ENCODE results near the gene SACM1L.
A peak's percentile ranks its signal among the peaks of the same experiment; 100 is the strongest.
"Not testable (repeated sequence)": the region's sequence is repeated elsewhere in the genome, so short reads cannot be mapped to it uniquely, and the experiment has no call there.

SACM1L gene

GRCh38 chr3:45749880-45750279, 60.7 kb downstream of the SACM1L start:
- DNase-seq, result no peak
- H3K36me3 ChIP-seq (ENCODE audit: control insufficient read depth, insufficient read depth, low read length), result peaks cover 22% of the 10 kb centered on the region

DNA sequence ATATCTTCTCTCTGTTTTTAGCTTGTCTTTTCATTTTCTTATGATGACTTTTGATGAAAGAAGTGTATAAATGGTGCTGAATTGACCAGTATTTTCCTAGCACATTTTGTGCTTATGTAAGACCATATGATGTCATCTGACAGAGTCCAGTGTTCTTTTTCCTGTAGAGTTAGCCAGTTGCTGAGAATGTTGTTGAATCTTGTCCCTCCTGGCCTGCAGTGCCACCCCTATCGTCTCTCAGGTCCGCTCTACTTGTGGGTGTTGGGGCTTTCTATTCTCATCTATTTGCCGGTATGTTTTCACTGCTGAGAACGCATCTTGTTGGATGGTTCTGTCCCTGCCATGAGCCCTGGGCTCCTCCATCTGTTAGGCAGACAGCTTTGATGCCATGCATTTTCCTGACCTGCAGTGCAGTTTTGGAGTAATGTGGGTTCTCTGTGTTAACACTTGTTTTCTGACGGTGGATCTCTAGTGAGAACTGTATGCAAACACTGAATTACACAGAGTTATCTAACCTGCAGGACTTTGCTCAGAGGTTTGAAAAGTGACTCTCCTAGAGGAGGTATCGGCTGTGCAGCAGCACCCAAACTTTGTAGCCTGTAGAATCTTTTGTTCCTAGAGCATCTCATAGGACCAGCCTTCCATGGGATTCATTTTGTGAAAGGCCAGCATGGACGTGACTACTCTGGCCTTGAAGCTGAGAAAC, 62.5 kb downstream of the SACM1L start:
- H3K4me3 ChIP-seq (ENCODE audit: insufficient read depth, low read depth, low read length, poor library complexity, severe bottlenecking), result no peak overlapping the region
- peaks cover 9% of the 10 kb centered on the region for H3K36me3 ChIP-seq (ENCODE audit: control insufficient read depth, insufficient read depth, low read length)
- DNase-seq, result no peak
- no peaks in the 10 kb centered on the region for H3K9me3 ChIP-seq (ENCODE audit: control insufficient read depth, low read length)
- no peaks in the 10 kb centered on the region for H3K4me1 ChIP-seq (ENCODE audit: control insufficient read depth, insufficient read depth, low read length, poor library complexity, severe bottlenecking)
- no peaks in the 10 kb centered on the region for H3K27me3 ChIP-seq (replicated peaks; ENCODE audit: control insufficient read depth, insufficient read depth, low read length, poor library complexity, severe bottlenecking)
- H3K27ac ChIP-seq (ENCODE audit: insufficient read depth, low read length, poor library complexity, severe bottlenecking), result no peak overlapping the region

More at GRCh38 chr3:45749880-45750279, 60.7 kb downstream of the SACM1L start:
- Histone ChIP-seq H3K4me1 (ENCODE audit: control insufficient read depth, insufficient read depth, low read length, poor library complexity, severe bottlenecking) (no peaks in the 10 kb centered on the region), H3K27me3 (replicated peaks; ENCODE audit: control insufficient read depth, insufficient read depth, low read length, poor library complexity, severe bottlenecking) (no peaks in the 10 kb centered on the region), H3K27ac (ENCODE audit: insufficient read depth, low read length, poor library complexity, severe bottlenecking) (no peak overlapping the region), H3K9me3 (ENCODE audit: control insufficient read depth, low read length) (no peaks in the 10 kb centered on the region), H3K4me3 (ENCODE audit: insufficient read depth, low read depth, low read length, poor library complexity, severe bottlenecking) (no peak overlapping the region)

- H3K27me3 ChIP-seq (replicated peaks; ENCODE audit: control insufficient read depth, insufficient read depth, low read length, poor library complexity, severe bottlenecking), result no peaks in the 10 kb centered on the region
- no peak for DNase-seq
- H3K9me3 ChIP-seq (ENCODE audit: control insufficient read depth, low read length), result no peaks in the 10 kb centered on the region
Measured at GRCh38 chr3:45753095-45753494, 63.9 kb downstream of the SACM1L start.

GRCh38 chr3:45754461-45754860, 65.3 kb downstream of the SACM1L start:
- H3K36me3 ChIP-seq (ENCODE audit: control insufficient read depth, insufficient read depth, low read length), result no peaks in the 10 kb centered on the region
- no peaks in the 10 kb centered on the region for H3K27me3 ChIP-seq (replicated peaks; ENCODE audit: control insufficient read depth, insufficient read depth, low read length, poor library complexity, severe bottlenecking)
- no peak overlapping the region for H3K4me3 ChIP-seq (ENCODE audit: insufficient read depth, low read depth, low read length, poor library complexity, severe bottlenecking)
- H3K4me1 ChIP-seq (ENCODE audit: control insufficient read depth, insufficient read depth, low read length, poor library complexity, severe bottlenecking), result no peaks in the 10 kb centered on the region
- no peak overlapping the region for H3K27ac ChIP-seq (ENCODE audit: insufficient read depth, low read length, poor library complexity, severe bottlenecking)
- no peak for DNase-seq
- H3K9me3 ChIP-seq (ENCODE audit: control insufficient read depth, low read length), result no peaks in the 10 kb centered on the region

More at GRCh38 chr3:45753095-45753494, 63.9 kb downstream of the SACM1L start:
- Histone ChIP-seq H3K36me3 (ENCODE audit: control insufficient read depth, insufficient read depth, low read length) (no peaks in the 10 kb centered on the region), H3K4me3 (ENCODE audit: insufficient read depth, low read depth, low read length, poor library complexity, severe bottlenecking) (no peak overlapping the region), H3K4me1 (ENCODE audit: control insufficient read depth, insufficient read depth, low read length, poor library complexity, severe bottlenecking) (no peaks in the 10 kb centered on the region), H3K27ac (ENCODE audit: insufficient read depth, low read length, poor library complexity, severe bottlenecking) (no peak overlapping the region)

GRCh38 chr3:45756055-45756454, 66.9 kb downstream of the SACM1L start:
- H3K36me3 ChIP-seq (ENCODE audit: control insufficient read depth, insufficient read depth, low read length), result no peaks in the 10 kb centered on the region
- no peak overlapping the region for H3K4me3 ChIP-seq (ENCODE audit: insufficient read depth, low read depth, low read length, poor library complexity, severe bottlenecking)
- no peaks in the 10 kb centered on the region for H3K9me3 ChIP-seq (ENCODE audit: control insufficient read depth, low read length)
- no peak for DNase-seq
- H3K27ac ChIP-seq (ENCODE audit: insufficient read depth, low read length, poor library complexity, severe bottlenecking), result no peak overlapping the region
- H3K27me3 ChIP-seq (replicated peaks; ENCODE audit: control insufficient read depth, insufficient read depth, low read length, poor library complexity, severe bottlenecking), result no peaks in the 10 kb centered on the region
- no peaks in the 10 kb centered on the region for H3K4me1 ChIP-seq (ENCODE audit: control insufficient read depth, insufficient read depth, low read length, poor library complexity, severe bottlenecking)

DNA sequence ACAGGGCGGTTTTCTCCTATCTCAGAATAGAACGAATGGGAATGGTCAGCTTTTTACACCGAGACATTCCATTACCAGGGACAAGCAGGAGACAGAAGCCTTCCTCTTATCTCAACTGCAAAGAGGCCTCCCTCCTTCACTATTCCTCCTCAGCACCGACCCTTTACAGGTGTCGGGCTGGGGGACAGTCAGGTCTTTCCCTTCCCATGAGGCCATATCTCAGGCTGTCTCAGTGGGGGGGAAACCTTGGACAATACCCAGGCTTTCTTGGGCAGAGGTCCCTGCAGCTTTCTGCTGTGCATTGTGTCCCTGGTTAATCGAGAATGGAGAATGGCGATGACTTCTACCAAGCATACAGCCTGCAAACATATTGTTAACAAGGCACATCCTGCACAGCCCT, 67.9 kb downstream of the SACM1L start:
- not testable (repeated sequence) for H3K9me3 ChIP-seq (ENCODE audit: control insufficient read depth, low read length); H3K4me1 ChIP-seq (ENCODE audit: control insufficient read depth, insufficient read depth, low read length, poor library complexity, severe bottlenecking); H3K27me3 ChIP-seq (replicated peaks; ENCODE audit: control insufficient read depth, insufficient read depth, low read length, poor library complexity, severe bottlenecking); H3K27ac ChIP-seq (ENCODE audit: insufficient read depth, low read length, poor library complexity, severe bottlenecking); DNase-seq; H3K36me3 ChIP-seq (ENCODE audit: control insufficient read depth, insufficient read depth, low read length); H3K4me3 ChIP-seq (ENCODE audit: insufficient read depth, low read depth, low read length, poor library complexity, severe bottlenecking)

GRCh38 chr3:45758871-45759270, 69.7 kb downstream of the SACM1L start:
- no peak overlapping the region for H3K27ac ChIP-seq (ENCODE audit: insufficient read depth, low read length, poor library complexity, severe bottlenecking)
- H3K27me3 ChIP-seq (replicated peaks; ENCODE audit: control insufficient read depth, insufficient read depth, low read length, poor library complexity, severe bottlenecking), result no peaks in the 10 kb centered on the region
- H3K36me3 ChIP-seq (ENCODE audit: control insufficient read depth, insufficient read depth, low read length), result no peaks in the 10 kb centered on the region
- no peak overlapping the region for H3K4me3 ChIP-seq (ENCODE audit: insufficient read depth, low read depth, low read length, poor library complexity, severe bottlenecking)
- DNase-seq, result no peak
- no peaks in the 10 kb centered on the region for H3K9me3 ChIP-seq (ENCODE audit: control insufficient read depth, low read length)
- no peaks in the 10 kb centered on the region for H3K4me1 ChIP-seq (ENCODE audit: control insufficient read depth, insufficient read depth, low read length, poor library complexity, severe bottlenecking)

DNA sequence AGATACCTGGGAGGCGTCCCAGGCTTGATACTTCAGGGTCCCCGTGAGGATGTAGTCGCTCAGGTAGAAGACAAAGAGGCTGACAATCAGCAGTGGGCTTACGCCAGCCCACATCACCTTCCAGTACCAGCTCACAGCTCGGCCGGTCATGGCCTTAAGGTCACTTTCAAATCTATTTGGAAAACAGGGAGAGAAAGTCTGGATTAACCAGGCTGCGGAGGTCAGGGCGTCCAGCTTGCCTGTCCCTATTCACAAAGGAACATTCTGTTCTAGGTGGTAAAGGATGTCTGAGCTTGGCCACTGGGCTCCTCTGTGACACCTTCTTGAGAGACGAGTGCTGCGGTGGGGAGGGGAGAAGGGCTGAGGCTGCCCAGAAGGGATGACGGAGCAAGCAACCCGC, 70.7 kb downstream of the SACM1L start:
- H3K27me3 ChIP-seq (replicated peaks; ENCODE audit: control insufficient read depth, insufficient read depth, low read length, poor library complexity, severe bottlenecking), result no peaks in the 10 kb centered on the region
- no peaks in the 10 kb centered on the region for H3K36me3 ChIP-seq (ENCODE audit: control insufficient read depth, insufficient read depth, low read length)
- H3K27ac ChIP-seq (ENCODE audit: insufficient read depth, low read length, poor library complexity, severe bottlenecking), result no peak overlapping the region
- no peak overlapping the region for H3K4me3 ChIP-seq (ENCODE audit: insufficient read depth, low read depth, low read length, poor library complexity, severe bottlenecking)
- no peak for DNase-seq
- no peaks in the 10 kb centered on the region for H3K4me1 ChIP-seq (ENCODE audit: control insufficient read depth, insufficient read depth, low read length, poor library complexity, severe bottlenecking)
- H3K9me3 ChIP-seq (ENCODE audit: control insufficient read depth, low read length), result no peaks in the 10 kb centered on the region

- Histone ChIP-seq H3K4me3 (ENCODE audit: insufficient read depth, low read depth, low read length, poor library complexity, severe bottlenecking) (no peak overlapping the region), H3K9me3 (ENCODE audit: control insufficient read depth, low read length) (no peaks in the 10 kb centered on the region), H3K4me1 (ENCODE audit: control insufficient read depth, insufficient read depth, low read length, poor library complexity, severe bottlenecking) (no peaks in the 10 kb centered on the region), H3K36me3 (ENCODE audit: control insufficient read depth, insufficient read depth, low read length) (no peaks in the 10 kb centered on the region), H3K27me3 (replicated peaks; ENCODE audit: control insufficient read depth, insufficient read depth, low read length, poor library complexity, severe bottlenecking) (no peaks in the 10 kb centered on the region), H3K27ac (ENCODE audit: insufficient read depth, low read length, poor library complexity, severe bottlenecking) (no peak overlapping the region)
- peak in 1 of 3 donors; percentile 17 for DNase-seq
Measured at GRCh38 chr3:45760878-45761711, 71.9 kb downstream of the SACM1L start.

DNA sequence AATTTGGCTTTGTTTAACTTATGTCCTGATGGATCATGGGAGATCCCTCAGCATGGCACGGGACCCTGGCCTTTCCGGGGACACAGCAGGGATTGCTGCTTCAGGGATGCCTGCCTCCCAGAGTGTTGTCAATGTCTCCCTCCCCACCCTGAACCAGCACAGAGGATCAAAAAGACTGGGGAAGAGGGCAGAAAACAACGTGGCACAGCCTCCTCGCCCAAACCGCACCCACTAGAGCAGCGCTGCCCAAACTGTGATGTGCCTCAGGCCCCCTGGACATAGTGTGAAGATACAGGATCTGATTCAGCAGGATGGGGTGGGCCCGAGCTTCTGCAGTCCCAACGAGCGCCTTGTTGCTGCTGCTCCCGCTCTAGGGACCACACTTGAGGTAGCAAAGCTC, 72.6 kb downstream of the SACM1L start:
- H3K36me3 ChIP-seq (ENCODE audit: control insufficient read depth, insufficient read depth, low read length), result no peaks in the 10 kb centered on the region
- no peak overlapping the region for H3K4me3 ChIP-seq (ENCODE audit: insufficient read depth, low read depth, low read length, poor library complexity, severe bottlenecking)
- H3K27ac ChIP-seq (ENCODE audit: insufficient read depth, low read length, poor library complexity, severe bottlenecking), result no peak overlapping the region
- H3K27me3 ChIP-seq (replicated peaks; ENCODE audit: control insufficient read depth, insufficient read depth, low read length, poor library complexity, severe bottlenecking), result no peaks in the 10 kb centered on the region
- H3K4me1 ChIP-seq (ENCODE audit: control insufficient read depth, insufficient read depth, low read length, poor library complexity, severe bottlenecking), result no peaks in the 10 kb centered on the region
- no peak for DNase-seq
- no peaks in the 10 kb centered on the region for H3K9me3 ChIP-seq (ENCODE audit: control insufficient read depth, low read length)

Data from effector memory CD4-positive, alpha-beta T cell (primary cell).